GM12873 (cell line): Measurements from ENCODE around the gene SUB1.

Experiments used
- TF ChIP-seq, protein P1 (sequence below): IDR thresholded peaks from 2 replicates; pipeline ENCODE4 v1.5.1; 2012; ENCODE audit warnings: low read depth, mild to moderate bottlenecking, moderate library complexity, low read length, control low read depth; ENCODE audit not compliant: insufficient read depth; ENCODE audit errors: missing control alignments

The SUB1 gene

DNA sequence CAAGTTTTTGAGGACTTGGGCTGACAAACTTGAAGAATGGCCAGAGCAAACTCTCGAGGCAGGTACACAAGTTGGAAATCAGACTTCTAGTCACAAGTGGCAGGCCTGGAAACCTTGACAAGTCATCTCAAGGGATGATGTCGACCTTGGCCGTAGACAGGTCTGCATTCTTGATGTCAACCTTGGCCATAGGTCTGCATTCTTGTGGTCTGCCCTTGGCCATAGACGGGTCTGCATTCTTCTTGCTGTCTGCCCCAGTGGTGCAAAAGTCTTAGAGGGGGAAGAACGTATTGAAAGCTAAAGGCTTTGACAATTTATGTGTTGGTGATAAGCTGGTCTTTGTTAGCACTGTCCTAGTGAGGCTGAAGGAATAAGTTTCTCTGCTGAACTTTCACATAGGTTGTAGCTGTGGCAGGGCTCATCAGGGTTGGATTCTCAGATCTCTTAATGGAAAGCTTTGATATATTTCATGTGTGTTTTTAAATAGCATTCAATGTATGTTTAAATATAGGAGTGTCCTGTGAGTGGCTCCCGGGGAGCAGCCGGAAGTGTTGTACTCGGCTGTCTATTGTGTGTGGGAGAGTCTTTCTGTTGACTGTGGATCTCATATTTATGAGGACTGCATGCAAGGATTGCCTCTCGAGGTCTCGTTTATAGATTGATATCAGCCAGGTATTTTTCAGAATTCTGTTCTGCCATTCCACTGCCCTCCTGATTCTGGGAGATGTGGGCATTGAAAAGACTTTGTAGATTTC lies 27.0 kb downstream of the SUB1 start:
- TF ChIP-seq, protein P1, sequence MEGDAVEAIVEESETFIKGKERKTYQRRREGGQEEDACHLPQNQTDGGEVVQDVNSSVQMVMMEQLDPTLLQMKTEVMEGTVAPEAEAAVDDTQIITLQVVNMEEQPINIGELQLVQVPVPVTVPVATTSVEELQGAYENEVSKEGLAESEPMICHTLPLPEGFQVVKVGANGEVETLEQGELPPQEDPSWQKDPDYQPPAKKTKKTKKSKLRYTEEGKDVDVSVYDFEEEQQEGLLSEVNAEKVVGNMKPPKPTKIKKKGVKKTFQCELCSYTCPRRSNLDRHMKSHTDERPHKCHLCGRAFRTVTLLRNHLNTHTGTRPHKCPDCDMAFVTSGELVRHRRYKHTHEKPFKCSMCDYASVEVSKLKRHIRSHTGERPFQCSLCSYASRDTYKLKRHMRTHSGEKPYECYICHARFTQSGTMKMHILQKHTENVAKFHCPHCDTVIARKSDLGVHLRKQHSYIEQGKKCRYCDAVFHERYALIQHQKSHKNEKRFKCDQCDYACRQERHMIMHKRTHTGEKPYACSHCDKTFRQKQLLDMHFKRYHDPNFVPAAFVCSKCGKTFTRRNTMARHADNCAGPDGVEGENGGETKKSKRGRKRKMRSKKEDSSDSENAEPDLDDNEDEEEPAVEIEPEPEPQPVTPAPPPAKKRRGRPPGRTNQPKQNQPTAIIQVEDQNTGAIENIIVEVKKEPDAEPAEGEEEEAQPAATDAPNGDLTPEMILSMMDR: no peak

DNA sequence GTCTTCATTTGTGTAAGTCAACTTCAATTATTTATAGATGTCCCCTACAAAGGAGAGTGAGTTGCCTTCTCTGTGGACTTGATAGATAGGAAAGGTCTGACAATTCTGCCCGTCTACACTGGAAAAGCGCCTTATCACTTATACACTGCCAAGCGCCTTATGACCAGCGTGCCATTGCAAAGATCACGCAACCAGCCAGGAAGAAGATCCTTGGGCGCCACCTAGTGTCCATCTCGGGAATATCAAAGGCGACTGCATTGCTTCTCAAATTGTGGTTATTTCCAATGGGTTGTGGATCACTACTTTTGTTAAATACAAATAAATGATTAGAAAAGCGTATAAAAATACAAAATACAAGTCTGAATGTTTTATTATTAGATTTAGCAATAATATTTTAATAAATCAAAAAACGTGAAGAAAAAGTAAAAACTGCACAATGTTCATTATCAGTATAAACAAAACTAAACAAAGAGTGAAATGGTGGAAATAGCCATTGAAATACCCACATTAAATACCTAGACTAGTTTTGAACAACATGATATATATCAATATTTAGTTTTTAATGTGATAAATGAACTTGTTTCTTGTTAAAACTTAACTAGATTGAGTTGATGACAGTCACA lies 27.8 kb downstream of the SUB1 start:
- TF ChIP-seq, protein P1: peak; percentile 87

DNA sequence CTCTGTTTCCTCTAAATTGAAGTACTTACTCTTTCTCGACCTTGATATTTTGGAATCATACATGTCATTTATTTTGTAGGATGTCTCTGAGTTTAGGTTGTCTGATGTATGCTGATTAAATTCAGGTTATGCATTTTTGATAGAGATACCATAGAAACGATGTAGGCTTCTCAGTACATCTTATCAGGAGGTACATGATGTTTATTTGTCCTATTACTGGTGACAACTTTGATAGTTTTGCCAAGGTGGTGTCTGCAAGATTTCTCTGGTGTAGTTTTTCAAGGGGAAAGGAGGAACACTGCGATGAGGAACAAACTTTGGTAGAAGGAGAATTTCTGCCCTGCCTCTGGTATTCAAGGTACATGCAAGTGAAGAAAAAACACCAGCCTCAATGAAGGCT lies 29.9 kb downstream of the SUB1 start:
- TF ChIP-seq, protein P1: no peak

DNA sequence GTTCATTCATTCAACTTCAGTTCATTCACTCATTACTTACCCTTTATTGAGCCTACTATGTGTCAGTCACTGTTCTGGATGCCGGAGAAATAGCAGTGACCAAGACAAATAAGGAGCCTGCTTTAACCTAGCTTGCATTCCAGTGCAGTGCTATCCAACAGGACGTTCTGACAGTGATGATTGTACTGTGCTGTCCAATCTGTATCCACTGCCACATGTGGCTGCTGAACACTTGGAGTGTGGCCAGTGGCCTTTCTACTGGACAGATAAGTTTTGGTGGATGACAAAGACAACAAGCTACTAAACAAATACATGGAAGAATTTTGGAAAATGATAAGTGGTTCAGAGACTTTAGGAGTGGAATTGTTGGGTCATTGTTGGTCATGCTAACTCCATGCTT lies 33.6 kb downstream of the SUB1 start:
- TF ChIP-seq, protein P1: no peak

DNA sequence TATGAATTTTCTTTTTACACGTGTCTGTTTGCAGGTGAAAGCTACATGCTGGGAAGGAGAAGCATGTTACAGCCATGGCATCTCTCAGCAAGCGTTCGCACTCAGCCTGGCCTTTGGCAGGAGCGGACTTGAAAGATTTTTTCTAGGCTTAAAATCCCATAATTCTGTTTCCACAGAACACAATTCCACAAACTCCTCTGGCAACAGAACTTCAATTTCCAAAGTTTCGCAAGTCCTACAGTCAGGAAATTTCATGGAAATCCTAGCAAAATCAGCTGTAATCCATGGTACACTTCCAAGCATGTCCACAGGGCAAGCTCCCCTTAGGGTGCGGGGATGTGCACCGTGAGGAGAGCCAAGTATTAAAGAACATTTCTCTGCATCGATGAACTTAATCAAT lies 35.9 kb downstream of the SUB1 start:
- TF ChIP-seq, protein P1: no peak

DNA sequence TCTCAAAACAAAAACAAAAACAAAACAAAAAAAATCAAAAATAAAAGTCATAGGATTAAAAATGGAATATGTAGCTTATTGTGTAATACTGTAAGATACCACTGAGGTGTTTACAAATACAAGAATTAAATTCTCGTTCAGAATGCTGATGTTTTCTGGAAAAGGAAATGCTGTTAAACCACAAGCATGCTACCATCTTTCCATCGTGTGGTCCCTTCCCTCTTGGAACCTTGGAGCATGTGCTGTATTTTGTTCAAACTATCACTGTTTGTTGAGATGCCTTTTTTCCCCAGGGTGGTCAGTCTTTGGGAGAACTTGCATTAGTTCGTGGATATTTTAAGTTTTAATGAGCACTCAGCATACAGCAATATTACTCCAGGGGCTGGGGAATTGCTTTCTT lies 39.7 kb downstream of the SUB1 start:
- TF ChIP-seq, protein P1: no peak

DNA sequence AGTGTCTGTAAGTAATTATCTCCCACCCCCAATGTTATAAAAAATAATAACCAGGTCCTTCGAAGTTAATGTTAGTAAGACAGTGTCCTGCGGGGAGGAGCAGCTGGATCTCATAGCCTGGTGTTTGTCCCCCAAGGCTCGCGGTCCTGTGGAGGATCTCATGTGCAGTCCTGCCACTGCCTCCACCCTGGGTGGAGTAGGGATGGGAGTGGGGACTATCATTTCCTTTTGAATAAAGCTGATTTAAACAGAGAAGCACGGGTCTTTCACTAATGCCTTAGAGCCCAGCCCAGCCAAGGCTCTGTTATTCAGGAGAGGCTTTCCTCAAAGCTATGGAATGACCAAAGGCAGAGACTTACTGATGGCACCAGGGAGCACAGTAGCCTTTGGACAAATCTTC lies 40.2 kb downstream of the SUB1 start:
- TF ChIP-seq, protein P1: no peak
